ENCODE results near the gene TLR4. TPM values are rescaled to one million over a fixed set of nuclear protein-coding genes. Genes with fewer than 3 reads are reported as not detected.

Gene TLR4
- total and polyA plus RNA-seq, 4 donors, result 4.5 to 41.6 (median 25.9) TPM

GRCh38 chr9:117705386-117705785 is 1.2 kb downstream of the TLR4 start:
- H3K27ac ChIP-seq (ENCODE audit: low read depth in 1 of 2, low read length in 1 of 2), result peak overlapping the region; percentile 7 to 74
- no peak for TF ChIP-seq CTCF (IDR thresholded peaks at IDR 0.05; ENCODE audit: control extremely low read depth, extremely low read depth)
- DNase-seq, result no peak

GRCh38 chr9:117706421-117707116 is 2.4 kb downstream of the TLR4 start:
- Histone ChIP-seq H3K27ac (ENCODE audit: low read depth in 1 of 2, low read length in 1 of 2) (peak overlapping the region; percentile 23 to 63), H3K36me3 (ENCODE audit: control insufficient read depth in 4 of 4, insufficient read depth in 4 of 4, low read length in 4 of 4) (peaks cover 0 to 3% (median 0%) of the 10 kb centered on the region in 4 donors), H3K27me3 (ENCODE audit: control insufficient read depth in 3 of 3, insufficient read depth in 3 of 3, low read length in 2 of 3) (no peaks in the 10 kb centered on the region), H3K9ac (ENCODE audit: insufficient read depth in 1 of 2, low read length in 2 of 2) (no peak overlapping the region), H3K9me3 (ENCODE audit: control insufficient read depth in 4 of 4, insufficient read depth in 3 of 4, low read length in 3 of 4) (peaks cover 0 to 2% (median 0%) of the 10 kb centered on the region in 4 donors), H3K4me1 (ENCODE audit: control insufficient read depth in 5 of 5, insufficient read depth in 5 of 5, low read length in 5 of 5) (peaks cover 0 to 4% (median 0%) of the 10 kb centered on the region in 5 donors), H3K4me3 (peak overlapping the region; percentile 28)
- no peak for DNase-seq
- TF ChIP-seq CTCF (IDR thresholded peaks at IDR 0.05; ENCODE audit: control extremely low read depth, extremely low read depth), result no peak
- 32 to 39% methylated on average over 4 of the region's 4 CpGs for WGBS, 2 donors
- no peak for ATAC-seq (ENCODE audit: insufficient read depth, low FRiP score)

More at GRCh38 chr9:117705386-117705785, 1.2 kb downstream of the TLR4 start:
- no peak for ATAC-seq (ENCODE audit: insufficient read depth, low FRiP score)
- WGBS, 2 donors, result 25 to 38% methylated on average over 2 of the region's 2 CpGs
- Histone ChIP-seq H3K27me3 (ENCODE audit: control insufficient read depth in 3 of 3, insufficient read depth in 3 of 3, low read length in 2 of 3) (no peaks in the 10 kb centered on the region), H3K4me3 (peak overlapping the region; percentile 47), H3K9me3 (ENCODE audit: control insufficient read depth in 4 of 4, insufficient read depth in 3 of 4, low read length in 3 of 4) (peaks cover 0 to 3% (median 0%) of the 10 kb centered on the region in 4 donors), H3K4me1 (ENCODE audit: control insufficient read depth in 5 of 5, insufficient read depth in 5 of 5, low read length in 5 of 5) (peaks cover 0 to 4% (median 0%) of the 10 kb centered on the region in 5 donors), H3K9ac (ENCODE audit: insufficient read depth in 1 of 2, low read length in 2 of 2) (no peak overlapping the region), H3K36me3 (ENCODE audit: control insufficient read depth in 4 of 4, insufficient read depth in 4 of 4, low read length in 4 of 4) (peaks cover 0 to 1% (median 0%) of the 10 kb centered on the region in 4 donors)

GRCh38 chr9:117707561-117707960 is 3.4 kb downstream of the TLR4 start:
- ATAC-seq (ENCODE audit: insufficient read depth, low FRiP score), result no peak
- no peak overlapping the region for H3K9ac ChIP-seq (ENCODE audit: insufficient read depth in 1 of 2, low read length in 2 of 2)
- TF ChIP-seq CTCF (IDR thresholded peaks at IDR 0.05; ENCODE audit: control extremely low read depth, extremely low read depth), result no peak
- DNase-seq, result no peak
- peaks cover 0 to 4% (median 0%) of the 10 kb centered on the region in 5 donors for H3K4me1 ChIP-seq (ENCODE audit: control insufficient read depth in 5 of 5, insufficient read depth in 5 of 5, low read length in 5 of 5)
- no peaks in the 10 kb centered on the region for H3K27me3 ChIP-seq (ENCODE audit: control insufficient read depth in 3 of 3, insufficient read depth in 3 of 3, low read length in 2 of 3)
- WGBS, 2 donors, result 77 to 88% methylated on average over 1 of the region's 1 CpG
- H3K9me3 ChIP-seq (ENCODE audit: control insufficient read depth in 4 of 4, insufficient read depth in 3 of 4, low read length in 3 of 4), result no peaks in the 10 kb centered on the region
- no peak overlapping the region for H3K4me3 ChIP-seq
- peaks cover 0 to 3% (median 0%) of the 10 kb centered on the region in 4 donors for H3K36me3 ChIP-seq (ENCODE audit: control insufficient read depth in 4 of 4, insufficient read depth in 4 of 4, low read length in 4 of 4)
- no peak overlapping the region for H3K27ac ChIP-seq (ENCODE audit: low read depth in 1 of 2, low read length in 1 of 2)
